SK-N-SH (cell line): ENCODE results near the gene ITGA6. TPM values are rescaled to one million over a fixed set of nuclear protein-coding genes. Genes with fewer than 3 reads are reported as not detected.

Experiments
- CTCF ChIA-PET: fragments of 300-600, 350-600 bp; formaldehyde crosslinking; extraction: SDS; loops from one replicate; lab custom pipeline; 2021; lab: Yijun Ruan, JAX
- POLR2A ChIA-PET: fragments of 350-600 bp; sonication (Branson Sonifier 250); formaldehyde crosslinking; extraction: SDS; loops from one replicate; lab custom pipeline; 2020; ENCODE audit warnings: antibody characterized with exemption, inconsistent platforms; lab: Yijun Ruan, JAX
- DNase-seq: peaks from one replicate; pipeline ENCODE4 v3.0.0; 2012
- H2AFZ ChIP-seq: fragments of 200-600 bp; sonication (generic); 2 replicates; pipeline ENCODE4 v1.8.1; 2016; ENCODE audit warnings: antibody characterized with exemption, mild to moderate bottlenecking, low read depth
- H3F3A ChIP-seq: fragments of 200-600 bp; sonication (generic); replicated peaks from 2 replicates; pipeline ENCODE3; 2016; ENCODE audit warnings: antibody characterized with exemption, mild to moderate bottlenecking; ENCODE audit not compliant: insufficient read depth
- H3K27ac ChIP-seq, 2 experiments: fragments of 200-500 bp in 1 of 2; fragments of 200-600 bp in 1 of 2; sonication (Bioruptor generic) in 1 of 2; sonication (generic), shearing (Covaris generic) in 1 of 2; 2 replicates each; pipeline versions ENCODE4 v1.5.1 to v1.6.1; 2014 to 2016; ENCODE audit warnings: low read depth in 2 of 2, inconsistent platforms in 1 of 2, low read length in 1 of 2, mild to moderate bottlenecking in 1 of 2, mixed read lengths in 1 of 2
- H3K27me3 ChIP-seq: fragments of 200-600 bp; sonication (generic), shearing (Covaris generic); 2 replicates; pipeline ENCODE4 v1.6.1; 2016; ENCODE audit warnings: mixed run types; ENCODE audit not compliant: insufficient read depth
- H3K36me3 ChIP-seq, 2 experiments: fragments of 200-500 bp in 1 of 2; fragments of 200-600 bp in 1 of 2; sonication (Bioruptor generic) in 1 of 2; sonication (generic) in 1 of 2; replicated peaks in 1 of 2; 2 replicates each; pipeline versions ENCODE3 to v1.5.1; 2014 to 2016; ENCODE audit warnings: low read length in 1 of 2, mild to moderate bottlenecking in 1 of 2; ENCODE audit not compliant: insufficient read depth in 2 of 2, control insufficient read depth in 1 of 2
- H3K4me1 ChIP-seq, 2 experiments: fragments of 200-500 bp in 1 of 2; fragments of 200-600 bp in 1 of 2; sonication (Bioruptor generic) in 1 of 2; sonication (generic), shearing (Covaris generic) in 1 of 2; 2 replicates each; pipeline versions ENCODE4 v1.5.1 to v1.6.1; 2014 to 2016; ENCODE audit warnings: low read depth in 1 of 2, low read length in 1 of 2, mixed run types in 1 of 2; ENCODE audit not compliant: insufficient read depth in 2 of 2, control insufficient read depth in 1 of 2
- H3K4me2 ChIP-seq: fragments of 200-600 bp; sonication (generic), shearing (Covaris generic); 2 replicates; pipeline ENCODE4 v1.6.1; 2017; ENCODE audit warnings: mixed run types
- H3K4me3 ChIP-seq, 2 experiments: fragments of 200-500 bp in 1 of 2; fragments of 200-600 bp in 1 of 2; sonication (Bioruptor generic) in 1 of 2; sonication (generic), shearing (Covaris generic) in 1 of 2; 2 replicates each; pipeline versions ENCODE4 v1.5.1 to v1.8.1; 2014 to 2016; ENCODE audit warnings: low read depth in 2 of 2, inconsistent platforms in 1 of 2, low read length in 1 of 2, mild to moderate bottlenecking in 1 of 2, mixed read lengths in 1 of 2, moderate library complexity in 1 of 2
- H3K79me2 ChIP-seq: fragments of 200-600 bp; sonication (generic); 2 replicates; pipeline ENCODE4 v1.8.1; 2017; ENCODE audit warnings: mild to moderate bottlenecking; ENCODE audit not compliant: insufficient read depth
- H3K9ac ChIP-seq: fragments of 200-600 bp; sonication (generic); 2 replicates; pipeline ENCODE4 v1.6.1; 2017; ENCODE audit warnings: mixed run types
- H3K9me2 ChIP-seq: fragments of 200-600 bp; sonication (generic); 2 replicates; pipeline ENCODE4 v1.6.1; 2017; ENCODE audit warnings: mixed run types
- H3K9me3 ChIP-seq: fragments of 200-600 bp; sonication (generic); 2 replicates; pipeline ENCODE4 v1.6.1; 2017; ENCODE audit warnings: mixed run types, mild to moderate bottlenecking, moderate library complexity
- H4K20me1 ChIP-seq: fragments of 200-600 bp; sonication (generic); 2 replicates; pipeline ENCODE4 v1.6.1; 2017; ENCODE audit warnings: mild to moderate bottlenecking, mixed run types; ENCODE audit not compliant: insufficient read depth
- ELF1 ChIP-seq: IDR thresholded peaks from 2 replicates; pipeline ENCODE4 v1.4.0; 2012
- FOSL2 ChIP-seq: IDR thresholded peaks from 2 replicates; pipeline ENCODE4 v1.4.0; 2012; ENCODE audit warnings: low read depth, mild to moderate bottlenecking, moderate library complexity, borderline replicate concordance
- FOXJ3 ChIP-seq: sonication (generic); formaldehyde crosslinking; IDR thresholded peaks from 2 replicates; pipeline ENCODE4 v1.5.1; 2020; ENCODE audit warnings: mild to moderate bottlenecking, missing genetic modification reagents
- FOXM1 ChIP-seq: IDR thresholded peaks from 2 replicates; pipeline ENCODE4 v1.4.0; 2012; ENCODE audit warnings: low read depth, mild to moderate bottlenecking
- JUND ChIP-seq: IDR thresholded peaks from 2 replicates; pipeline ENCODE4 v1.4.0; 2012
- MXI1 ChIP-seq: IDR thresholded peaks from 2 replicates; pipeline ENCODE4 v1.6.1; 2012; ENCODE audit warnings: mild to moderate bottlenecking, low read depth, low read length, improper control_type of control experiment
- NRF1 ChIP-seq: IDR thresholded peaks from 2 replicates; pipeline ENCODE4 v1.6.1; 2012; ENCODE audit warnings: low read depth, mild to moderate bottlenecking, low read length
- RAD21 ChIP-seq: IDR thresholded peaks from 2 replicates; pipeline ENCODE4 v1.6.1; 2012; ENCODE audit warnings: mild to moderate bottlenecking, low read length
- RCOR1 ChIP-seq: fragments of 150-350 bp; IDR thresholded peaks from 2 replicates; pipeline ENCODE4 v1.6.1; 2017; ENCODE audit warnings: antibody characterized with exemption, low read length
- RXRA ChIP-seq: IDR thresholded peaks from 2 replicates; pipeline ENCODE4 v1.4.0; 2012; ENCODE audit warnings: low read depth, mild to moderate bottlenecking, borderline replicate concordance
- SIN3A ChIP-seq: IDR thresholded peaks from 2 replicates; pipeline ENCODE4 v1.6.1; 2012; ENCODE audit warnings: low read depth, mild to moderate bottlenecking, low read length, moderate library complexity, borderline replicate concordance
- TCF12 ChIP-seq: IDR thresholded peaks from 2 replicates; pipeline ENCODE4 v1.4.0; 2012
- WGBS: methylation state at CpG from one replicate; pipeline ENCODE4 v1.1.6; 2017; ENCODE audit warnings: low lambda C conversion rate; 5-methylcytosine and 5-hydroxymethylcytosine counted together
- polyA plus RNA-seq, 3 experiments: library from polyadenylated mRNA; depleted of rRNA; stranded (reverse); fragments of >200 nt; gene quantifications; 2 replicates each; pipeline ENCODE4 v1.2.3, GENCODE V29; 2012
- TF ChIP-seq, protein P1 (sequence below): IDR thresholded peaks from 2 replicates; pipeline ENCODE4 v1.4.0; 2012; ENCODE audit warnings: low read depth, borderline replicate concordance
- TF ChIP-seq, protein P2 (sequence below): IDR thresholded peaks from 2 replicates; pipeline ENCODE4 v1.6.1; 2012; ENCODE audit warnings: mild to moderate bottlenecking, low read depth, low read length, moderate library complexity
- TF ChIP-seq, protein P3 (sequence below): IDR thresholded peaks from 2 replicates; pipeline ENCODE4; 2012
- TF ChIP-seq, protein P4 (sequence below): IDR thresholded peaks from 2 replicates; pipeline ENCODE4 v1.4.0; 2012; ENCODE audit warnings: low read depth, borderline replicate concordance

The ITGA6 gene
- polyA plus RNA-seq, 1 of the 3 experiments (the other 2 are of a cell fraction): 26.0 TPM

DNA sequence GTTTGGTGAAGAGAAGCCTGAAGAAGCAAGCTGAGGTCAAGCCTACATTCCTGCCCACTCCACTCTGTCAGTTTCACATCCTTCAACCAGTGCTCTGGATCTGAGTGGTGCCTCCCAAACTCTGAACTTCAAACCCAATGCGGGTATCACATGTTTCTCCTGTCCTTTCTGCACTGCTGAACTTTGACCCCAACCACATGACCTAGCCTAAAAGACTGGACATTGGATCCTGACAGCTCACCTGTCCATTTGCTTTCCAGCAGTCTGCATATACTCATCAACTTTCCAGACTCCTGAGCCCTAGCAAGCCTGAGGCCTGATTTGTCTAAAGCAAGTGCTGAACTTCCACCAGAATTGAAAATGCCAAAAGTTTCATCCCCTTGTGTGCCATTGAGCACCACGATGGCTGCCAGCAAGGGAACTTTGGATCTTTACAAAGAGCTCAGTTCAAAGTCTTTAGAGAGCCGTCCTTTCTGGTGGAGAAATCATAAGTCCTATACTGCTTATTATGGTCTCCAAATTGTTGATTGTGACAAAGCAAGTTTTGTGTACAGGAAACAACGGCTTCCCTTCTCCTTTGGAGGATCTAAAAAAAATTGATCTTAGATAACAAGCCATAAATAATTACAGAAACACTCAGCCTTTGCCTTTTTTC is 37.6 kb upstream of the ITGA6 start:
- H2AFZ ChIP-seq: no peak overlapping the region
- H4K20me1 ChIP-seq: no peaks in the 10 kb centered on the region
- CTCF ChIA-PET: interaction anchor here (0.7 kb wide), 1 partner anchor 35 kb away, joined by 3 read pairs; no protein-coding TSS in a partner anchor
- no peaks in the 10 kb centered on the region for H3K27me3 ChIP-seq
- H3K79me2 ChIP-seq: no peaks in the 10 kb centered on the region
- no peak overlapping the region for H3K4me3 ChIP-seq
- H3K9me2 ChIP-seq: no peaks in the 10 kb centered on the region
- no peaks in the 10 kb centered on the region for H3K36me3 ChIP-seq
- no peaks in the 10 kb centered on the region for H3K9me3 ChIP-seq
- peaks cover 0 to 2% of the 10 kb centered on the region in 2 experiments; a peak in 1 of 4 replicates for H3K4me1 ChIP-seq
- H3F3A ChIP-seq: no peaks in the 10 kb centered on the region
- 74% methylated on average over 4 of the region's 4 CpGs for WGBS
- H3K27ac ChIP-seq: no peak overlapping the region
- H3K4me2 ChIP-seq: no peak overlapping the region
- TF ChIP-seq MXI1 (no peak), NRF1 (no peak), TCF12 (no peak), ELF1 (no peak), RXRA (no peak), RCOR1 (no peak), FOSL2 (no peak), JUND (no peak)
- TF ChIP-seq, protein P1, sequence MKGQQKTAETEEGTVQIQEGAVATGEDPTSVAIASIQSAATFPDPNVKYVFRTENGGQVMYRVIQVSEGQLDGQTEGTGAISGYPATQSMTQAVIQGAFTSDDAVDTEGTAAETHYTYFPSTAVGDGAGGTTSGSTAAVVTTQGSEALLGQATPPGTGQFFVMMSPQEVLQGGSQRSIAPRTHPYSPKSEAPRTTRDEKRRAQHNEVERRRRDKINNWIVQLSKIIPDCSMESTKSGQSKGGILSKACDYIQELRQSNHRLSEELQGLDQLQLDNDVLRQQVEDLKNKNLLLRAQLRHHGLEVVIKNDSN: no peak
- TF ChIP-seq, protein P2, sequence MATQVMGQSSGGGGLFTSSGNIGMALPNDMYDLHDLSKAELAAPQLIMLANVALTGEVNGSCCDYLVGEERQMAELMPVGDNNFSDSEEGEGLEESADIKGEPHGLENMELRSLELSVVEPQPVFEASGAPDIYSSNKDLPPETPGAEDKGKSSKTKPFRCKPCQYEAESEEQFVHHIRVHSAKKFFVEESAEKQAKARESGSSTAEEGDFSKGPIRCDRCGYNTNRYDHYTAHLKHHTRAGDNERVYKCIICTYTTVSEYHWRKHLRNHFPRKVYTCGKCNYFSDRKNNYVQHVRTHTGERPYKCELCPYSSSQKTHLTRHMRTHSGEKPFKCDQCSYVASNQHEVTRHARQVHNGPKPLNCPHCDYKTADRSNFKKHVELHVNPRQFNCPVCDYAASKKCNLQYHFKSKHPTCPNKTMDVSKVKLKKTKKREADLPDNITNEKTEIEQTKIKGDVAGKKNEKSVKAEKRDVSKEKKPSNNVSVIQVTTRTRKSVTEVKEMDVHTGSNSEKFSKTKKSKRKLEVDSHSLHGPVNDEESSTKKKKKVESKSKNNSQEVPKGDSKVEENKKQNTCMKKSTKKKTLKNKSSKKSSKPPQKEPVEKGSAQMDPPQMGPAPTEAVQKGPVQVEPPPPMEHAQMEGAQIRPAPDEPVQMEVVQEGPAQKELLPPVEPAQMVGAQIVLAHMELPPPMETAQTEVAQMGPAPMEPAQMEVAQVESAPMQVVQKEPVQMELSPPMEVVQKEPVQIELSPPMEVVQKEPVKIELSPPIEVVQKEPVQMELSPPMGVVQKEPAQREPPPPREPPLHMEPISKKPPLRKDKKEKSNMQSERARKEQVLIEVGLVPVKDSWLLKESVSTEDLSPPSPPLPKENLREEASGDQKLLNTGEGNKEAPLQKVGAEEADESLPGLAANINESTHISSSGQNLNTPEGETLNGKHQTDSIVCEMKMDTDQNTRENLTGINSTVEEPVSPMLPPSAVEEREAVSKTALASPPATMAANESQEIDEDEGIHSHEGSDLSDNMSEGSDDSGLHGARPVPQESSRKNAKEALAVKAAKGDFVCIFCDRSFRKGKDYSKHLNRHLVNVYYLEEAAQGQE: no peak
- H3K9ac ChIP-seq: no peak overlapping the region
- POLR2A ChIA-PET: interaction anchor here (0.6 kb wide), 1 partner anchor 321 kb away, joined by 3 read pairs; no protein-coding TSS in a partner anchor
- DNase-seq: no peak

DNA sequence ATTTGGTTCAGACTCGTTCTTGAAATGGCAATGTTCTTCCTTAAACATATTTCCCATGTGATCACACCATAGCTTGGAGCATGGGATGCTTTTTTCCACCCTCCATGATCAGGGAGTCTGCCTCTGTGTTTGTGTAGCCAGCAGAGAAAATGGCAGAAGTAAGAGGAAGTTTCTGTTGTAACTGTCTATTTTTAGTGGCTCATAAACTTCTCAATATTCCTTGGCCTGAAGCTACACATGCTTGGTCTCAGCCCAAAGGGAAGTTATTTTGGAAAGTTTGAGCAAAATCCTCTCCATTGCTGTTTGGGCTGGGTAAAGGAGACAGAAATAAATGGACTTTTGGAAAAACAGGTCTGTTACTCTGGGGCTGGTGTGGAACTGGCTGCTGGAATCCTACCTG is 33.4 kb upstream of the ITGA6 start:
- no peaks in the 10 kb centered on the region for H3K79me2 ChIP-seq
- H3K27me3 ChIP-seq: no peaks in the 10 kb centered on the region
- POLR2A ChIA-PET: no interaction called here
- no peaks in the 10 kb centered on the region for H4K20me1 ChIP-seq
- no peak overlapping the region for H2AFZ ChIP-seq
- H3K9me3 ChIP-seq: no peaks in the 10 kb centered on the region
- no peaks in the 10 kb centered on the region for H3F3A ChIP-seq
- no peak for DNase-seq
- no peak overlapping the region for H3K4me3 ChIP-seq
- CTCF ChIA-PET: no interaction called here
- no peak overlapping the region for H3K9ac ChIP-seq
- no peaks in the 10 kb centered on the region for H3K36me3 ChIP-seq
- H3K4me2 ChIP-seq: no peak overlapping the region
- no peaks in the 10 kb centered on the region for H3K9me2 ChIP-seq
- no peak overlapping the region for H3K27ac ChIP-seq
- 44% methylated on average over 1 of the region's 1 CpG for WGBS
- no peaks in the 10 kb centered on the region for H3K4me1 ChIP-seq
- TF ChIP-seq, protein P3, sequence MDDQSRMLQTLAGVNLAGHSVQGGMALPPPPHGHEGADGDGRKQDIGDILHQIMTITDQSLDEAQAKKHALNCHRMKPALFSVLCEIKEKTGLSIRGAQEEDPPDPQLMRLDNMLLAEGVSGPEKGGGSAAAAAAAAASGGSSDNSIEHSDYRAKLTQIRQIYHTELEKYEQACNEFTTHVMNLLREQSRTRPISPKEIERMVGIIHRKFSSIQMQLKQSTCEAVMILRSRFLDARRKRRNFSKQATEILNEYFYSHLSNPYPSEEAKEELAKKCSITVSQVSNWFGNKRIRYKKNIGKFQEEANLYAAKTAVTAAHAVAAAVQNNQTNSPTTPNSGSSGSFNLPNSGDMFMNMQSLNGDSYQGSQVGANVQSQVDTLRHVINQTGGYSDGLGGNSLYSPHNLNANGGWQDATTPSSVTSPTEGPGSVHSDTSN: no peak
- TF ChIP-seq FOXM1 (no peak), RAD21 (no peak), TCF12 (no peak), ELF1 (no peak), FOXJ3 (CRISPR knock-in tag) (no peak), SIN3A (no peak)
- TF ChIP-seq, protein P2: no peak
- TF ChIP-seq, protein P4, sequence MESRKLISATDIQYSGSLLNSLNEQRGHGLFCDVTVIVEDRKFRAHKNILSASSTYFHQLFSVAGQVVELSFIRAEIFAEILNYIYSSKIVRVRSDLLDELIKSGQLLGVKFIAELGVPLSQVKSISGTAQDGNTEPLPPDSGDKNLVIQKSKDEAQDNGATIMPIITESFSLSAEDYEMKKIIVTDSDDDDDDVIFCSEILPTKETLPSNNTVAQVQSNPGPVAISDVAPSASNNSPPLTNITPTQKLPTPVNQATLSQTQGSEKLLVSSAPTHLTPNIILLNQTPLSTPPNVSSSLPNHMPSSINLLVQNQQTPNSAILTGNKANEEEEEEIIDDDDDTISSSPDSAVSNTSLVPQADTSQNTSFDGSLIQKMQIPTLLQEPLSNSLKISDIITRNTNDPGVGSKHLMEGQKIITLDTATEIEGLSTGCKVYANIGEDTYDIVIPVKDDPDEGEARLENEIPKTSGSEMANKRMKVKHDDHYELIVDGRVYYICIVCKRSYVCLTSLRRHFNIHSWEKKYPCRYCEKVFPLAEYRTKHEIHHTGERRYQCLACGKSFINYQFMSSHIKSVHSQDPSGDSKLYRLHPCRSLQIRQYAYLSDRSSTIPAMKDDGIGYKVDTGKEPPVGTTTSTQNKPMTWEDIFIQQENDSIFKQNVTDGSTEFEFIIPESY: no peak
